GM19099 (cell line): ENCODE data around the gene KCNH1.

Experiments used
- POLR2A ChIP-seq: IDR thresholded peaks from 3 replicates; pipeline ENCODE4 v1.6.1; 2011; ENCODE audit warnings: low read depth; ENCODE audit not compliant: insufficient read length; ENCODE audit errors: extremely low read depth

KCNH1 gene

DNA sequence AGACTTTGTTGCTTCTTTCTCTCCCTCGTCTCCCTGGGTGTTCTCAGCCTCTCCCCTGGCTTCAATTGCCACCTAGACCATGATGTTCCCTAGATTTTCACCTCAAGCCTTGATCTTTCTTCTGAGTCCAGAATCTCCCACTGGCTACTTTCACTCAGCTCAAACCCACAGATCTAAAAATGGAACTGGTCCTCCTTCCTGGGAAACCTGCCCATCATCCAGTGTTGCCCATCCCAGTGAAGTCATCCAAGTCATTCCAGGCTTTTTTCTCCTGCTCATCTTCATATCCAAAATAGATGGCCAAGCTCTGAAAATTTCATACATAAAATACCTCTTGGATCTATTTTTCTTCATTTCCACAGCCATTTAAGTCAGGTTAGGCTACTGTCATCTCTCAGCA, 347.4 kb downstream of the KCNH1 start:
- TF ChIP-seq POLR2A, result no peak

DNA sequence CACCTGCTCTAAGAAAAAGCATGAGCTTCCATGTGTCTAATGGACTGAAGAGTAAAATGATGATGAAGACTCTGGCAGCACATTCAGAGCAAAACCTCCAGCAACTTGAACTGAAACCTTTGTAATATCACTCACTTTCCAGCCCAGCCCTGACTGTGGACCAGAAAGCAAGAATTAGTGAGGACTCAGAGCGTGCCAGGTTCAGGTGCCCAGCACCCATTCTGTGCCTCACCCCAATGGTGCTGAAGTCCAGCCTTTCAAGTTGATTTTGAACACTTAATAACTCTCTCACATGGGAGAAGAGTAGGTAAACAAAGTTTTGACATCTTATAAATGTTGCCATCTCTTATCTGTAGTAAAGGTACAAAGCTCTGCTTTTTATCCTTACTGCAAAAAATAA, 350.0 kb downstream of the KCNH1 start:
- no peak for TF ChIP-seq POLR2A

DNA sequence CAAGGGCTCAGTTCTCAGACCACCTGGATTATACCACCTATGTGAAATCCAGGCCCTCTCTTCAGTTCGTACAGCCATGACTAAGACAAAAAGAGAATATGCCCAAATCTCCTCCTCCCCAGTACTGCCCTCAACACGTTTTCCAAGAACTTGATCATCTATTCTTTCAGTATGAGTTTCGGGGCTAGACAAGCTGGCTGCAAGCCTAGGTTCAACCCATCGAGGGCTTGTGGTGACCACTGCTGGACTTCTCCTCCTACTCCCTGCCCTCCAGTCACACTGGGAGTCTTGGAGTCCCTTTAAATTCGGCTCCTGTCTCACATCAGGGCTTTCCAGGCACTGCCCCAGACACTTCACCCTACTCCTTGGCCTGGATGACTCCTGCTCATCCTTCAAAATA, 352.3 kb downstream of the KCNH1 start:
- no peak for TF ChIP-seq POLR2A

DNA sequence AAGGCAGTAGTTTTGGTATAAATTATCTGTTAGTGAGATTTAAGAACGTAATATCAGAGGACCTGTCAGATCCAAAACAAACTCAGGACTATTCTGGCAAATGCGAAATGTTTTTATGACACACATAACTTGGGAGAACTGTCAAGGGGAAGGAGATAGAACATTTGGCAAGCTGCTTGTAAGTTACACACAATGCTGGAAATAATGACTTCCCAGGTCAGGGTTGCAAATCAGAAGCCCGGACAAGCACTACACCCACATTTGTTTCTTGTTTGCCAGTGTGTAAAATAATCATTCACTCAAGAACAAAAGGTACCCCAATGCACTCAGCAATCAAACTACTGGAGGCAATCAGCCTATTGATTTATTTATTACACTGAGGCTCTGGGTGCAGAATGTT, 354.7 kb downstream of the KCNH1 start:
- no peak for TF ChIP-seq POLR2A

DNA sequence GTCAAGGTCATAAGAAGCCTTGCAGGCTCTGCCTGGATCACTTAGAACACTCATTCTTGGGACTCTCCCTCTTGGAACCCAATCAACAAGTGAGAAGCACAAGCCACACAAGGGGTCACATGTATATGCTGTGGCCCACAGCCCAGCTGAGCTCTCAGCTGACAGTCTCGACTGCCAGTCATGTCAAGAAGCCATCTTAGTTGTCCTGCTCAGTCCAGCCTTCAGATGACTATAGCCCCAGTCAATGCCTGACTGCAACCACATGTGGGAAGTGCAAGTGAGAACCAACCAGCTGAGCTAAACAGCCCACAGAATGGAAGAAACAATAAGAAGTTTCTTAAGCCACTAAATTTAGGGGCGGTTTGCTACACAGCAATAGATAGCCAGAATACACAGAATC, 356.0 kb downstream of the KCNH1 start:
- TF ChIP-seq POLR2A, result no peak

DNA sequence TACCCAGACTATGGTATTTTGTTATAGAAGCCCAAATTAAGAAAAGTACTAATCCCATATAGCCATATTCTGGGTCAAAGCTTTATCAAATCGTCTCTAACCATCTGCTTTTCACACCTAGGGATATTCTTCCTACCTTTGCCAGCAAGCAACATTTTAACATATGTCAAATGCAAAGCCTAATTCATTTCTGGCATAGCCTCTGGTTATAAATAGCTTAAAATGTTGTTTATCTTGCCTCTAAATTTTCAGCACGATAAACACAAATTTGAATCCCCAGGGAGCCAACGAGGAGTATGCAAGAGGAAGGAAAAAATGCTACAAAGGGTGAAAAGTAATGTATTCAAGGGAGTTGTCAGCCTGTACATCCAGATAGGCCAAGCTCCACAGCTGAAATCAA, 357.2 kb downstream of the KCNH1 start:
- no peak for TF ChIP-seq POLR2A

DNA sequence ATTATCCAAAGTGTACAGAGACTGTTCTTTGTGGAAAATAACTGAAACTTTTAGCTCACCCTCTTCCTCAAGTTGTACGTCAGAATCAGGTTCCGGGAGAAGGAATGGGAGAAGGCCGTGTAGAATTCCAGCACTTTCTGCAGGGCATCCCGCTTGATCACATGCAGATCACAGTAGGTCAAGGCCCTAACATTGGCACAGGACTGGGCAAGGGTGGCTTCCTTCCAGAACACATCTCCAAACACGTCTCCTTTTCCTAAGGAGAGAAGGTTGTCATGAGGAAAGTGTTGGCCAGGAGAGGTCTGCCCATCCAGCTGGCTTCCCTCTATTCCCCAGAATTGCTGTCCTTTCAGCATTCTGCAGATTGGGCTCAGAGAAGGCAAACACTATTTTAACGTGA, 358.7 kb downstream of the KCNH1 start:
- no peak for TF ChIP-seq POLR2A

DNA sequence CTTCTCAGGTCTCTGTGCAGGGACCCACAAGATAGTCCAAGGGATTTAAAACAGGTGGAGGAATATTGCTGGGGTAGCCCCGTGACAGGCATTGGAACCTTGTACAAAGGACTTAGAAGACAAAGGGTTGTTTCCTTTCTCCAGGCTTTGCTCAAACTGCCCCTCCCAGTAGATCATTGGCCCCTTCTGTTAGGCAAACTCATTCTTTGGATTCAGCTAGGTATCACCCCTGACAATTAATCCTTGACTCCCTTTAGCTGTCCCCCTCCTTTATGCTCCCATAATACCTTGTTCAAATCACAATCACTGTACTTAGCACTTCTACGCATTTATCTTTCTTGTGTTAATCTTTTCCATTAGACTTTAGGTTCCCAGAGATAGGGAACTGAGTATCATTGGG, 360.5 kb downstream of the KCNH1 start:
- no peak for TF ChIP-seq POLR2A

DNA sequence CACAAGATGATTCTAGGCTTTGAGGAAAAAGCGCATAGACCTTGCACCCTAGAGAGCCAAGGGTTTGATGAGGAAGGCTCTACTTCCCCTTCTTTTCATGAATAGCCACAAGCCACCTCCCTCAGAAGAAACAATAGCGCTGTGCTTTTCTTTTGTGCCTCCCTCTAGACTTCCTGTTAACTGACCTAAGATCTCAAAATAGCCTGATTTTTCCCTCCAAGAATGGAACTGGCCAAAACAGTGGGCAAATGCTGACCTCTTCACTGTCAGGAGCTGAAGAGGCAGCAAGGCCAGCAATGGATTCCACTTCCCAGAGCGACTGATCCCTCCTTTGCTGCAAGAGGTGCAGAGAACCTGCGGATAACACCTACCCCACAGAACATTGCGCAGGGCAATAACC, 362.8 kb downstream of the KCNH1 start:
- TF ChIP-seq POLR2A, result no peak

DNA sequence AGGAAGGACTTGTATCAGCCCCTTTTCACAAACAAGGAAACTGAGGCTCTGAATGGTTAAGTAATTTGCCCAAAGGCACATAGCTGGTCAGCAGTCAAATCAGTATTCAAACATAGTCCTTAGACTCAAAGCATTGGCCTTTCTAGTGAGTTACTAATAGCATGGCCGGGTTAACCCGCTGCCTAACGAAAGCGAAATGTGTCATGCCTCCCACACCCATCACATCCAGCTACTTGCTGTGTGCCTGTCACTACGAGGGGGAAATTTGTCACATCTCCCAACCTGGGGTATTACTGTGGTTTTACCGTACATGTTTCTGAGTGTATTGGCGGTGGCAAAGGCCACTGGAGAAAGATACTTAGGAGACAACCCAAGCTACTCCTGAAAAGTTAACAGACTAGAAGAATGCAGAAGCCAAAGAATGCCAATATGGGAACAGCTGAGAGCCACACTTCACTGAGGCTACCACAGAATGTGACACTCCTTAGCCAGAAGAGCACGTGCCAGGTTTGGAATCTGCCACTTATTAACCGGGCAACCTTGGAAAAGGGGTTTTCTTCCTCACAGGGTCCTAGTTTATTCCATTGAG, 363.5 kb downstream of the KCNH1 start:
- no peak for TF ChIP-seq POLR2A

DNA sequence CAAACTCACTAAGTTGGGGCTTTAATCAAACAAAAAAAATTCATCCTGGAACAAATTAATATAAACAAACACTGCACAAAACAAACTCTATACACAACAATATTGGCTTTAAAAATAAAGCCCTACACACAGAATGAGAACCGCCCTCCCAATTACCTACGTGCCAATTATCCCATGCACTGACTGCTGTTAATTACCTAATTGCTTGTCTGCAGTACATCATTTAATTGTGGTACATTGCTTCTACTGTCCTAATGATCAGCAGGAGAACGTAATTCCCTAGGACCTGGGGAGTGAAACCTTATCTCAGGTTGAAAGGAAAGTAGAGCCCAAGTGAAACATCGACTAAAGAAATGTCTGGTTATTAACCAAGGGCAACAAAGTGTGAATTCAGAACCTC, 364.5 kb downstream of the KCNH1 start:
- no peak for TF ChIP-seq POLR2A

DNA sequence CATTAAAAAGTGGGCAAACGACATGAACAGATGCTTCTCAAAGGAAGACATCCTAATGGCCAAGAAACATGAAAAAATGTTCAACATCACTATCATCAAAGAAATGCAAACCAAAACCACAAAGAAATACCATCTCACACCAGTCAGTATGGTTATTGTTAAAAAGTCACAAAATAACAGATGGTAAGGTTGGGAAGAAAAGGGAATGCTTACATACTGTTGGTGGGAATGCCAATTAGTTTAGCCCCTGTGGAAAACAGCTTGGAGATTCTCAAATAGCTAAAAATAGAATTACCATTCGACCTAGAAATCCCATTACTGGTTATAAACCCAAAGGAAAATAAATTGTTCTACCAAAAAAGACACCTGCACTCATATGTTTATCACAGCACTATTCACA, 369.4 kb downstream of the KCNH1 start:
- TF ChIP-seq POLR2A, result no peak

DNA sequence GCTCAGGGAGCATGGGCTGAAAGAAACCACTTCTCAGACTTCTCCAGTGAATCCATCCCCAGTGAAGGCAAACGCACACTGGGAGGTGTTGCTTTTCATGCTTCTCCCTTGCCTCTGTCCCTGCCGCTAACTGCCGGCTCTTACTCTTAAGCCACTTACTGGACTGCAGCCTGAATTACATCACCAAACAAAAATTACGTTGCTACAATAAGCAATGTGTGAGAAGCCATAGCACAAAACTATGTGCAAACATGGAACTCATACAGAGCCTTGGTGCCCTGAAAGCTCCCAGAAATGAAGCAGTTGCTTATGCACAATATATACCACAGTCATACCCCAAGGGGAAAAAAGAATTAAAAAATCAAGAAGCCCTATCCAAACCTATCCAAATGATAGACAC, 375.2 kb downstream of the KCNH1 start:
- TF ChIP-seq POLR2A, result no peak

DNA sequence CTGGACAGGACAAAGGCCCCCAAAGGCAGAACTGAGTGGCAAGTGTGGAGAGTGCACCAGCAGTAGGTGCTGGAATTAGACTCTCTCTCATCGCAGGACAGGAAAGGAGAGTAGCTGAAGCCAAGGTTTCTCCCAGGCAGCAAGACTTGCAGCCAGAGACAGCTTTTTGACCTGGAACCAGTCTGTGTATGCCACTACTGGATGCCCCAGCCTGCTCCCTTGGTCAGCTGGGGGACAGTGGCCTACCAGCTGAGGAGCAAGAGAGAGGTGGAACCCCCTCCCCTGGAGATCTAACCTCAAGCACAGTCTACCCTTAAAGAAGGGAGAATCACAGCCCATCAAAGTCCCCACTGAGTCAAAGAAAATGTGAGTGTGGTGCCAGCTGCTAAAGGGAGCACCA, 375.7 kb downstream of the KCNH1 start:
- TF ChIP-seq POLR2A, result no peak

DNA sequence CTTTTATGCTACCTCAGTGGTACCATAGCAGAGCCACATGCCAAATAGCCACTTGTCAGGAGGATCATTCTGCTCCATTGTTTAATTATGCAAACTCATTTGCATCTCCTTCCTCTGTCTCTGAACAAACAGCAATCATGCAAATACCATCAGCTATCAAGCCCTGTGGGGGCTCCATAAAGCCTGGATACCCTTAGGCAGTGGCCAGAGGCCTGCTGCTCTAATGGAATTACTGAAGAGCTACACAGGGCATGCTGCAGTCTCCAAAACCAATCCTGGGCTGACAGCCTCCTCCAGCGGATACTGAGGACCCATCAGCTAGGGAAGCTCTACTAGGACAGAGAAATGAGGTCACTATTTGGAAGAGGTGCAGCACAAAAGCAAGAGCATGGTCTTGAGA, 376.3 kb downstream of the KCNH1 start:
- TF ChIP-seq POLR2A, result no peak

DNA sequence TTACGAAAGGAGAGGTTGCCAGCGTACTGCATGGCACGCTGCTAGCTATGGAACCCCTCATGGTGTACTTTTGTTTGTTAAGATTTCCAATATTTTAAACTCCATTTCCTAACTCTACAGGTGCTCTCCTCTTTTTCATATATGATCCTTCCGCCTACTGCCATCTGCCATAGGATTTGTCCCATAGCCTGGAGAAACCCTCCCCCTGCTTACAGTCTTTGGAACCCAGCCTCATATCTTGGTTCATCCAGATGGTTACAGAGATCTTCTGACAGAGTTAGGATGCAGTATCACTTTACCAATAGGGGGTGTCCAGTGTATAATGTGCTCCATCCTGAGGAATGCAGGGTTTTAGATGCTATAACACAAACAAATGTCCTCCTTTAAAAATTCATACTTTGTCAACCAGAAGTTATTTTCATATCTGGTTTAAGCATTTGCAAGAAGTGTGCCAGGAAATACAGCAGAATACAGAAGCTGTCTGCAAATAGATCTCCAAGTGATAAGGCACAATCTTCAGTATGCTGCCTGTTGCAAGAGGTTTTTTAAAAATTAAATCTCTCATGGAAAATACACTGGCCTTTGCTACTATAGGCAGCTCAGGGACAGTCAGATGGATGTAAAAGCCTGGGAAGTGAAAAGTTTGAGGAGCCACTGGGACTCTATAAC, 377.8 kb downstream of the KCNH1 start:
- no peak for TF ChIP-seq POLR2A

DNA sequence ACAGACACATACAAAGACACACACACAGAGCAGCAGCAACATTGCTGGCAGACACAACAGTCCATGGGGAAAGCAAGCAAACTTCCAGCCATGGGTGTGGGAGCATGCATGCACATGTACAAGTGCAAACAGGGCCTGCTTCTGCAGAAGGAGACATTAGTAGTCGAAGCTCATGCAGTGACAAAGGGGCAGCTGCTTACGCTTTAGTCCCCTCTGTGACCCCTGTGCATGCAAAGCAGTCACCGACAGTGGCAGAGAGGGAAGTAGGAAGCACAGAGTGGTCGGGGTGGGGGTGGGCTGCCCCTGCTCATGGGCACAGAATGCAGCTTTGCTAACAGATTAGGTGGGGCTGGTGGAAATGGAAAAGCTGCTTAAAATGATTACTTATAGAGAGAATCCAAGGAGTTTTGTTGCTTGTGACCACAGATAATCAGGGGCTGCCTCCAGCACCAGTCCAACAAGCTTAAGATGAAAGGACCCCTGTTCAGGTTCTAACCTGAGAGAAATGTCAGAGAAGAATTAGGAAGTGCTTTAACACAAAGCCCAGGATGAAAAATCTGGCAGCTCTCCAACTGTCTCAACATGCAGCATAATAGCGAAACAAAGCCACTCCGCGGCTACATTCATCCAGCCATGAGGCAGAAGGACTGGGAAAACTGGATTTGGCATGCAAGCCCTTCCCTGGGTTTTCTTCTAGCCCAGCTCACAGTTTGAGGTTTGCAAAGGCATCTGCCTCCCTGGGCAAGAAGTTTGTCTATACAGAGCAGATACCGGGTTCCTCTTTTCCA, 378.9 kb downstream of the KCNH1 start:
- no peak for TF ChIP-seq POLR2A

DNA sequence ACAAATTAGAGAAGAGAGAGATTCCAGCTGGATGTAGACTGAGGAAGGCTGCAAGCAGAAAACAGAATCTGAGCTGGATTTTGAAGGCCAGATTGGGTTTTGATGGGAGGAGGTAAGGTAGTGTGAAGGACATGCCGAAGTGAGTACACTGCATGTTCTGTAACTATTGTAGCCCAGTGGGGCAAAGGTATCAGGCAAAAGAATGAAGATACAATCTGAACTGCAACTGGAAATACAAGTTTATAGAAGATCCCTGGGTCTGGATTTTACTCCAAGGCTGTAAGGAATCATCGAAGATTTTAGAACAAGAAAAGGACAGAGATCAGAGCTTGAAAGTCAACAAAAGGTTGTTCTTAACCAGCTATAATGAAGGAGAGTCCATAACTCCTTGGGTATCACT, 382.0 kb downstream of the KCNH1 start:
- TF ChIP-seq POLR2A, result no peak
